Progenitor cell of endocrine pancreas (in vitro differentiated cells): ENCODE measurements around the gene UGT1A5. TPM values are rescaled to one million over a fixed set of nuclear protein-coding genes. Genes with fewer than 3 reads are reported as not detected.

ENCODE experiments used
- DNase-seq: peaks from one replicate; pipeline ENCODE4 v3.0.0; 2021; ENCODE audit warnings: low spot score; ENCODE audit not compliant: unreplicated experiment
- H3K27ac Mint-ChIP-seq: 2 replicates; pipeline ENCODE4 v1.8.0; 2021; ENCODE audit warnings: mild to moderate bottlenecking, moderate library complexity, mixed read lengths
- H3K27me3 Mint-ChIP-seq: 2 replicates; pipeline ENCODE4 v1.8.0; 2021; ENCODE audit warnings: mixed read lengths
- H3K36me3 Mint-ChIP-seq: 2 replicates; pipeline ENCODE4 v1.8.0; 2022; ENCODE audit warnings: mixed read lengths; ENCODE audit not compliant: insufficient read depth
- H3K4me1 Mint-ChIP-seq: 2 replicates; pipeline ENCODE4 v1.8.0; 2021; ENCODE audit warnings: low read depth, mixed read lengths
- H3K4me3 Mint-ChIP-seq: 2 replicates; pipeline ENCODE4 v1.8.0; 2021; ENCODE audit warnings: low read depth, mild to moderate bottlenecking, moderate library complexity, mixed read lengths
- H3K9me3 Mint-ChIP-seq: 2 replicates; pipeline ENCODE4 v1.8.0; 2021; ENCODE audit warnings: low read depth, mixed read lengths
- CTCF ChIP-seq: fragments of 200-600 bp; sonication (generic); IDR thresholded peaks from one replicate; pipeline ENCODE4 v1.5.0; 2021; ENCODE audit warnings: antibody characterized with exemption, mild to moderate bottlenecking; ENCODE audit not compliant: unreplicated experiment
- total RNA-seq: library from RNA; stranded (reverse); gene quantifications from 2 replicates; pipeline ENCODE4 v1.2.1, GENCODE V29; 2021

Gene UGT1A5
- total RNA-seq, 1 donor from 2014 or later = not detected

- Mint-ChIP-seq H3K36me3 (no peaks in the 10 kb centered on the region), H3K27ac (no peak overlapping the region)
Observed at GRCh38 chr2:233689031-233689430, 23.7 kb upstream of the UGT1A5 start.

GRCh38 chr2:233689501-233689900 is 23.2 kb upstream of the UGT1A5 start:
- no peak for DNase-seq
- TF ChIP-seq CTCF = no peak
- no peaks in the 10 kb centered on the region for H3K27me3 Mint-ChIP-seq
- no peak overlapping the region for H3K27ac Mint-ChIP-seq
- H3K4me1 Mint-ChIP-seq = peaks cover 11% of the 10 kb centered on the region
- no peaks in the 10 kb centered on the region for H3K36me3 Mint-ChIP-seq
- H3K4me3 Mint-ChIP-seq = no peak overlapping the region
- peaks cover 3% of the 10 kb centered on the region for H3K9me3 Mint-ChIP-seq

More at GRCh38 chr2:233689031-233689430, 23.7 kb upstream of the UGT1A5 start:
- no peak for TF ChIP-seq CTCF
- H3K4me3 Mint-ChIP-seq = no peak overlapping the region
- peaks cover 11% of the 10 kb centered on the region for H3K4me1 Mint-ChIP-seq
- H3K9me3 Mint-ChIP-seq = peaks cover 3% of the 10 kb centered on the region
- no peak for DNase-seq
- no peaks in the 10 kb centered on the region for H3K27me3 Mint-ChIP-seq

- Mint-ChIP-seq H3K27ac (no peak overlapping the region), H3K4me3 (no peak overlapping the region), H3K4me1 (peaks cover 11% of the 10 kb centered on the region), H3K36me3 (no peaks in the 10 kb centered on the region), H3K27me3 (no peaks in the 10 kb centered on the region), H3K9me3 (peaks cover 3% of the 10 kb centered on the region)
- no peak for DNase-seq
- no peak for TF ChIP-seq CTCF
Observed at GRCh38 chr2:233690444-233690843, 22.3 kb upstream of the UGT1A5 start.

- no peaks in the 10 kb centered on the region for H3K36me3 Mint-ChIP-seq
- no peaks in the 10 kb centered on the region for H3K27me3 Mint-ChIP-seq
- no peak for TF ChIP-seq CTCF
- no peak for DNase-seq
- no peak overlapping the region for H3K4me3 Mint-ChIP-seq
- H3K9me3 Mint-ChIP-seq = peaks cover 3% of the 10 kb centered on the region
- H3K4me1 Mint-ChIP-seq = peaks cover 11% of the 10 kb centered on the region
- no peak overlapping the region for H3K27ac Mint-ChIP-seq
Observed at GRCh38 chr2:233691443-233692433, 21.0 kb upstream of the UGT1A5 start.

GRCh38 chr2:233692648-233693047 is 20.1 kb upstream of the UGT1A5 start, which contains the start of gene UGT1A6:
TSS of gene UGT1A6 (plus strand) at chr2:233692890. CDS start at chr2:233693005, 115 bp downstream.
- no peak for DNase-seq
- H3K36me3 Mint-ChIP-seq = no peaks in the 10 kb centered on the region
- peaks cover 11% of the 10 kb centered on the region for H3K4me1 Mint-ChIP-seq
- no peaks in the 10 kb centered on the region for H3K27me3 Mint-ChIP-seq
- peaks cover 3% of the 10 kb centered on the region for H3K9me3 Mint-ChIP-seq
- H3K4me3 Mint-ChIP-seq = no peak within 1 kb of the TSS
- TF ChIP-seq CTCF = no peak
- H3K27ac Mint-ChIP-seq = no peak within 1 kb of the TSS
